Loucy (cell line): ENCODE results near the gene MBNL2.

ENCODE experiments used
- CTCF ChIP-seq: fragments of 200-600 bp; sonication (generic); conservative IDR thresholded peaks from 2 replicates; pipeline ENCODE4 v1.5.1; 2014; ENCODE audit warnings: mild to moderate bottlenecking, antibody characterized with exemption, low read length
- EZH2phosphoT487 ChIP-seq: fragments of 200-600 bp; IDR thresholded peaks from 2 replicates; pipeline ENCODE4 v1.6.1; 2018; ENCODE audit warnings: antibody characterized with exemption, mild to moderate bottlenecking, moderate library complexity, borderline replicate concordance

- peak; percentile 84 for TF ChIP-seq CTCF
- TF ChIP-seq EZH2phosphoT487, result no peak
Measured at GRCh38 chr13:97344265-97345175, 122.4 kb downstream of the MBNL2 start.
